Spinal cord (tissue), 10 donors: ENCODE measurements around the gene ZDHHC9. TPM values are rescaled to one million over a fixed set of nuclear protein-coding genes. Genes with fewer than 3 reads are reported as not detected.

Experiments used
- DNase-seq, 6 donors: peaks; one replicate each; pipeline versions ENCODE4 v3.0.0 to v3.0.0-alpha.2; 2013 to 2015; ENCODE audit warnings: low spot score in 6 of 6, low read depth in 4 of 6
- H3K27ac ChIP-seq: one replicate; pipeline ENCODE4 v1.5.1; 2013; ENCODE audit warnings: low read depth, low read length, control low read depth
- H3K27me3 ChIP-seq: one replicate; pipeline ENCODE4 v1.6.1; 2013; ENCODE audit warnings: low read length; ENCODE audit not compliant: control insufficient read depth, insufficient read depth
- H3K36me3 ChIP-seq: one replicate; pipeline ENCODE4 v1.6.1; 2013; ENCODE audit warnings: low read length; ENCODE audit not compliant: control insufficient read depth, insufficient read depth
- H3K4me1 ChIP-seq: one replicate; pipeline ENCODE4 v1.6.1; 2013; ENCODE audit warnings: low read length; ENCODE audit not compliant: control insufficient read depth, insufficient read depth
- H3K4me3 ChIP-seq: one replicate; pipeline ENCODE4 v1.5.1; 2013; ENCODE audit warnings: low read depth, low read length, control low read depth
- H3K9me3 ChIP-seq: one replicate; pipeline ENCODE4 v1.6.1; 2013; ENCODE audit warnings: low read length; ENCODE audit not compliant: control insufficient read depth, insufficient read depth
- WGBS: methylation state at CpG from one replicate; pipeline ENCODE4 v1.1.5; 2013; ENCODE audit warnings: missing lambda C conversion rate; ENCODE audit not compliant: insufficient coverage; 5-methylcytosine and 5-hydroxymethylcytosine counted together
- polyA plus RNA-seq, 2 donors: library from polyadenylated mRNA; unstranded; fragments of 120-200 nt; gene quantifications; one replicate each; pipeline ENCODE4 v1.2.1, GENCODE V29; 2013; ENCODE audit not compliant: insufficient read length in 2 of 2
- total RNA-seq, 2 donors: library from RNA; depleted of rRNA in 1 of 2; stranded (reverse); fragments of 120-200 nt in 1 of 2; fragments of >200 nt in 1 of 2; gene quantifications; one replicate each; pipeline versions ENCODE4 v1.2.3 to v1.2.4, GENCODE V29; 2013 to 2014
- donor health status: healthy.

Gene ZDHHC9
- total and polyA plus RNA-seq, 4 donors = 36.4 to 96.7 (median 79.3) TPM

GRCh38 chrX:129845616-129846190 lies 2.0 kb upstream of the ZDHHC9 start:
- Histone ChIP-seq H3K4me3 (no peak overlapping the region), H3K4me1 (peaks cover 3% of the 10 kb centered on the region), H3K9me3 (no peaks in the 10 kb centered on the region), H3K27me3 (no peaks in the 10 kb centered on the region), H3K36me3 (no peaks in the 10 kb centered on the region), H3K27ac (no peak overlapping the region)
- no CpG with 5 or more reads among the region's 4 CpGs for WGBS
- DNase-seq = no peak

- Histone ChIP-seq H3K4me1 (peaks cover 7% of the 10 kb centered on the region), H3K27ac (peak overlapping the region; percentile 40), H3K36me3 (no peaks in the 10 kb centered on the region), H3K27me3 (no peaks in the 10 kb centered on the region), H3K9me3 (no peaks in the 10 kb centered on the region), H3K4me3 (peak overlapping the region; percentile 66)
- DNase-seq = peak in 1 of 6 donors; percentile 24
- 38% methylated on average over 23 of the region's 23 CpGs for WGBS
Measured at GRCh38 chrX:129843209-129843458, 552 bp downstream of the ZDHHC9 start.

GRCh38 chrX:129842510-129843208 lies 1.0 kb downstream of the ZDHHC9 start:
- no peaks in the 10 kb centered on the region for H3K36me3 ChIP-seq
- WGBS = 41% methylated on average over 14 of the region's 17 CpGs
- no peaks in the 10 kb centered on the region for H3K27me3 ChIP-seq
- no peaks in the 10 kb centered on the region for H3K9me3 ChIP-seq
- H3K4me3 ChIP-seq = peak overlapping the region; percentile 66
- peak overlapping the region; percentile 40 for H3K27ac ChIP-seq
- DNase-seq = peak in 2 of 6 donors; percentile 7 to 13
- H3K4me1 ChIP-seq = peaks cover 7% of the 10 kb centered on the region

GRCh38 chrX:129840344-129840743 lies 3.3 kb downstream of the ZDHHC9 start:
- Histone ChIP-seq H3K36me3 (no peaks in the 10 kb centered on the region), H3K4me3 (no peak overlapping the region), H3K27ac (no peak overlapping the region), H3K9me3 (no peaks in the 10 kb centered on the region), H3K27me3 (no peaks in the 10 kb centered on the region), H3K4me1 (peaks cover 7% of the 10 kb centered on the region)
- peak in 1 of 6 donors; percentile 1 for DNase-seq
- WGBS = 33% methylated on average over 5 of the region's 5 CpGs

GRCh38 chrX:129836827-129837226 lies 6.9 kb downstream of the ZDHHC9 start:
- Histone ChIP-seq H3K9me3 (no peaks in the 10 kb centered on the region), H3K36me3 (no peaks in the 10 kb centered on the region), H3K27ac (no peak overlapping the region), H3K27me3 (no peaks in the 10 kb centered on the region), H3K4me3 (no peak overlapping the region), H3K4me1 (peaks cover 7% of the 10 kb centered on the region)
- 60% methylated on average over 1 of the region's 3 CpGs for WGBS
- DNase-seq = no peak

- Histone ChIP-seq H3K4me3 (no peak overlapping the region), H3K9me3 (no peaks in the 10 kb centered on the region), H3K27ac (no peak overlapping the region), H3K4me1 (no peaks in the 10 kb centered on the region), H3K36me3 (no peaks in the 10 kb centered on the region), H3K27me3 (no peaks in the 10 kb centered on the region)
- no peak for DNase-seq
- 88% methylated on average over 3 of the region's 5 CpGs for WGBS
Measured at GRCh38 chrX:129833153-129833990, 10.3 kb downstream of the ZDHHC9 start.

- no peaks in the 10 kb centered on the region for H3K36me3 ChIP-seq
- peak in 2 of 6 donors; percentile 8 to 41 for DNase-seq
- no CpG with 5 or more reads among the region's 8 CpGs for WGBS
- H3K9me3 ChIP-seq = no peaks in the 10 kb centered on the region
- H3K27ac ChIP-seq = peak overlapping the region; percentile 30
- H3K4me3 ChIP-seq = no peak overlapping the region
- no peaks in the 10 kb centered on the region for H3K4me1 ChIP-seq
- H3K27me3 ChIP-seq = no peaks in the 10 kb centered on the region
Measured at GRCh38 chrX:129831091-129831885, 12.4 kb downstream of the ZDHHC9 start.

GRCh38 chrX:129830494-129830893 lies 13.2 kb downstream of the ZDHHC9 start:
- no peak overlapping the region for H3K4me3 ChIP-seq
- H3K27ac ChIP-seq = peak overlapping the region; percentile 30

GRCh38 chrX:129825746-129826505 lies 17.8 kb downstream of the ZDHHC9 start:
- no peaks in the 10 kb centered on the region for H3K9me3 ChIP-seq
- 75% methylated on average over 2 of the region's 4 CpGs for WGBS
- no peaks in the 10 kb centered on the region for H3K4me1 ChIP-seq
- H3K36me3 ChIP-seq = no peaks in the 10 kb centered on the region
- no peaks in the 10 kb centered on the region for H3K27me3 ChIP-seq
- H3K27ac ChIP-seq = no peak overlapping the region
- DNase-seq = no peak
- H3K4me3 ChIP-seq = no peak overlapping the region

More at GRCh38 chrX:129830494-129830893, 13.2 kb downstream of the ZDHHC9 start:
- no peak for DNase-seq
- H3K27me3 ChIP-seq = no peaks in the 10 kb centered on the region
- no peaks in the 10 kb centered on the region for H3K9me3 ChIP-seq
- H3K4me1 ChIP-seq = no peaks in the 10 kb centered on the region
- WGBS = no CpG with 5 or more reads among the region's 4 CpGs
- H3K36me3 ChIP-seq = no peaks in the 10 kb centered on the region
